Stimulated activated CD8-positive, alpha-beta memory T cell treated with anti-CD3 and anti-CD28 coated beads, Interleukin-15, amount 100 ng/mL, for 48 hours (primary cell): Measurements from ENCODE around the gene WDR35.

Experiments used
- DNase-seq, 2 donors: peaks; one replicate each; pipeline ENCODE4 v3.0.0-alpha.2; 2020; ENCODE audit warnings: low read depth in 2 of 2

WDR35 gene

GRCh38 chr2:20011276-20012031 lies 21.5 kb upstream of the WDR35 start:
- DNase-seq = no peak

- no peak for DNase-seq
These were observed 18.8 kb upstream of the WDR35 start for GRCh38 chr2:20008703-20009102.

GRCh38 chr2:20005891-20006470 lies 16.1 kb upstream of the WDR35 start:
- DNase-seq = no peak

GRCh38 chr2:20005067-20005627 lies 15.2 kb upstream of the WDR35 start:
- DNase-seq = no peak

GRCh38 chr2:20001361-20001863 lies 11.5 kb upstream of the WDR35 start:
- DNase-seq = no peak

- no peak for DNase-seq
These were observed 3.8 kb upstream of the WDR35 start for GRCh38 chr2:19993731-19994130.

- DNase-seq = no peak
These were observed 2.0 kb upstream of the WDR35 start for GRCh38 chr2:19991895-19992294.

GRCh38 chr2:19990416-19990728 lies 467 bp upstream of the WDR35 start:
- no peak for DNase-seq

- DNase-seq = no peak
These were observed 601 bp downstream of the WDR35 start for GRCh38 chr2:19989342-19989666.

GRCh38 chr2:19988600-19988999 lies 1.3 kb downstream of the WDR35 start:
- DNase-seq = no peak

- DNase-seq = no peak
These were observed 2.0 kb downstream of the WDR35 start for GRCh38 chr2:19987936-19988335.

- DNase-seq = no peak
These were observed 7.6 kb downstream of the WDR35 start for GRCh38 chr2:19982268-19982667.

- no peak for DNase-seq
These were observed 10.0 kb downstream of the WDR35 start for GRCh38 chr2:19979932-19980331.

GRCh38 chr2:19973466-19973865 lies 16.4 kb downstream of the WDR35 start:
- no peak for DNase-seq

- DNase-seq = no peak
These were observed 18.2 kb downstream of the WDR35 start for GRCh38 chr2:19971691-19972090.

- no peak for DNase-seq
These were observed 26.5 kb downstream of the WDR35 start for GRCh38 chr2:19963386-19963785.

GRCh38 chr2:19955544-19956422 lies 34.1 kb downstream of the WDR35 start:
- DNase-seq = peak; percentile 1 to 9

- DNase-seq = no peak
These were observed 40.8 kb downstream of the WDR35 start for GRCh38 chr2:19949071-19949470.

GRCh38 chr2:19947184-19947940 lies 42.5 kb downstream of the WDR35 start:
- DNase-seq = no peak

- no peak for DNase-seq
These were observed 45.6 kb downstream of the WDR35 start for GRCh38 chr2:19944205-19944845.

- no peak for DNase-seq
These were observed 46.7 kb downstream of the WDR35 start for GRCh38 chr2:19943189-19943588.
